GM18870 (cell line): Measurements from ENCODE around the gene STEAP2.
A peak's percentile ranks its signal among the peaks of the same experiment; 100 is the strongest.
"Not testable (repeated sequence)": the region's sequence is repeated elsewhere in the genome, so short reads cannot be mapped to it uniquely, and the experiment has no call there.

Experiments used
- ATAC-seq: cut with Tn5 transposase; IDR thresholded peaks from one replicate; pipeline ENCODE4 v1.9.1; 2021; ENCODE audit warnings: moderate library complexity; ENCODE audit not compliant: unreplicated experiment

Gene STEAP2

GRCh38 chr7:90211391-90212148, at the start of gene STEAP2:
TSS of gene STEAP2 (plus strand) at chr7:90211740. CDS start at chr7:90225083, 13,343 bp downstream.
- peak; percentile 73 for ATAC-seq

GRCh38 chr7:90163534-90163933, 48.0 kb upstream of the STEAP2 start:
- no peak for ATAC-seq

GRCh38 chr7:90165724-90166123, 45.8 kb upstream of the STEAP2 start:
- ATAC-seq = no peak

- no peak for ATAC-seq
Measured at GRCh38 chr7:90166153-90166552, 45.4 kb upstream of the STEAP2 start.

- ATAC-seq = no peak
Measured at GRCh38 chr7:90167361-90167760, 44.2 kb upstream of the STEAP2 start.

GRCh38 chr7:90169891-90170290, 41.6 kb upstream of the STEAP2 start:
- no peak for ATAC-seq

- ATAC-seq = no peak
Measured at GRCh38 chr7:90172121-90172520, 39.4 kb upstream of the STEAP2 start.

GRCh38 chr7:90172624-90173023, 38.9 kb upstream of the STEAP2 start:
- ATAC-seq = no peak

GRCh38 chr7:90173127-90173844, 38.3 kb upstream of the STEAP2 start:
- peak; percentile 98 for ATAC-seq

GRCh38 chr7:90175667-90176066, 35.9 kb upstream of the STEAP2 start:
- ATAC-seq = no peak

GRCh38 chr7:90176195-90176594, 35.3 kb upstream of the STEAP2 start:
- ATAC-seq = no peak

- no peak for ATAC-seq
Measured at GRCh38 chr7:90178166-90178565, 33.4 kb upstream of the STEAP2 start.

- ATAC-seq = peak; percentile 96
Measured at GRCh38 chr7:90178679-90179278, 32.8 kb upstream of the STEAP2 start.

- no peak for ATAC-seq
Measured at GRCh38 chr7:90180011-90180585, 31.4 kb upstream of the STEAP2 start.

GRCh38 chr7:90180649-90181048, 30.9 kb upstream of the STEAP2 start:
- ATAC-seq = no peak

GRCh38 chr7:90181485-90181884, 30.1 kb upstream of the STEAP2 start:
- ATAC-seq = no peak

GRCh38 chr7:90186290-90186689, 25.2 kb upstream of the STEAP2 start:
- not testable (repeated sequence) for ATAC-seq

GRCh38 chr7:90187507-90188050, 24.0 kb upstream of the STEAP2 start:
- no peak for ATAC-seq

- ATAC-seq = peak; percentile 95
Measured at GRCh38 chr7:90188281-90188680, 23.3 kb upstream of the STEAP2 start.

- no peak for ATAC-seq
Measured at GRCh38 chr7:90190995-90191394, 20.5 kb upstream of the STEAP2 start.

- ATAC-seq = no peak
Measured at GRCh38 chr7:90191648-90192047, 19.9 kb upstream of the STEAP2 start.
